ENCODE data around the gene TRIM22. TPM values are rescaled to one million over a fixed set of nuclear protein-coding genes. Genes with fewer than 3 reads are reported as not detected.
"Not testable (repeated sequence)": the region's sequence is repeated elsewhere in the genome, so short reads cannot be mapped to it uniquely, and the experiment has no call there.

Gene TRIM22
- total RNA-seq, 3 donors from 2014 or later (not counting 1 experiment from before 2014, with no cell fraction given) = 304 to 339 (median 334) TPM

- Histone ChIP-seq H3K27ac (ENCODE audit: low read length) (no peak overlapping the region), H3K36me3 (ENCODE audit: control insufficient read depth, insufficient read depth, low read length) (peaks cover 31% of the 10 kb centered on the region), H3K4me1 (ENCODE audit: control insufficient read depth, insufficient read depth, low read length) (no peaks in the 10 kb centered on the region), H3K4me3 (ENCODE audit: low read length) (no peak overlapping the region), H3K27me3 (ENCODE audit: control insufficient read depth, insufficient read depth, low read length) (no peaks in the 10 kb centered on the region), H3K9me3 (ENCODE audit: control insufficient read depth, insufficient read depth, low read length) (no peaks in the 10 kb centered on the region)
- Mint-ChIP-seq H3K4me3 (no peak overlapping the region), H3K27me3 (ENCODE audit: low read depth in 2 of 2) (no peaks in the 10 kb centered on the region), H3K36me3 (peaks cover 16% of the 10 kb centered on the region), H3K4me1 (peaks cover 8 to 25% of the 10 kb centered on the region in 2 donors), H3K27ac (peak overlapping the region in 1 of 2 donors; percentile 26), H3K9me3 (no peaks in the 10 kb centered on the region)
- intact Hi-C loops (cut with micrococcal nuclease) = no loop called here
- ATAC-seq (no peak), DNase-seq (no peak)
- WGBS (ENCODE audit: insufficient coverage) = 95% methylated on average over 4 of the region's 4 CpGs
- no peak for TF ChIP-seq CTCF (IDR thresholded peaks at IDR 0.05)
Observed at GRCh38 chr11:5674391-5674790, 15.2 kb upstream of the TRIM22 start.

GRCh38 chr11:5679811-5680210 lies 9.8 kb upstream of the TRIM22 start:
- peaks cover 22% of the 10 kb centered on the region for H3K36me3 Mint-ChIP-seq
- peaks cover 31 to 45% of the 10 kb centered on the region in 2 donors for H3K4me1 Mint-ChIP-seq
- no peak overlapping the region for H3K4me3 ChIP-seq (ENCODE audit: low read length)
- peaks cover 2% of the 10 kb centered on the region for H3K4me1 ChIP-seq (ENCODE audit: control insufficient read depth, insufficient read depth, low read length)
- peak overlapping the region; percentile 29 for H3K4me3 Mint-ChIP-seq
- H3K27ac Mint-ChIP-seq = peak overlapping the region in 1 of 2 donors; percentile 36
- H3K27me3 Mint-ChIP-seq (ENCODE audit: low read depth in 2 of 2) = no peaks in the 10 kb centered on the region
- intact Hi-C loops (cut with micrococcal nuclease) = loop anchor here (10.0 kb wide), 2 partner anchors 555 to 1075 kb away; partner anchors contain the start of genes CNGA4, FHIP1B and TRIM68
- 98% methylated on average over 7 of the region's 7 CpGs for WGBS (ENCODE audit: insufficient coverage)
- no peaks in the 10 kb centered on the region for H3K9me3 ChIP-seq (ENCODE audit: control insufficient read depth, insufficient read depth, low read length)
- no peak overlapping the region for H3K27ac ChIP-seq (ENCODE audit: low read length)
- H3K27me3 ChIP-seq (ENCODE audit: control insufficient read depth, insufficient read depth, low read length) = no peaks in the 10 kb centered on the region
- H3K36me3 ChIP-seq (ENCODE audit: control insufficient read depth, insufficient read depth, low read length) = peaks cover 27% of the 10 kb centered on the region
- ATAC-seq = no peak
- no peak for TF ChIP-seq CTCF (IDR thresholded peaks at IDR 0.05)
- H3K9me3 Mint-ChIP-seq = no peaks in the 10 kb centered on the region
- DNase-seq = no peak

- 88% methylated on average over 30 of the region's 33 CpGs for WGBS (ENCODE audit: insufficient coverage)
- H3K9me3 Mint-ChIP-seq, DNase-seq: not testable (repeated sequence)
Observed at GRCh38 chr11:5682890-5683441, 6.6 kb upstream of the TRIM22 start.

GRCh38 chr11:5683620-5684019 lies 6.0 kb upstream of the TRIM22 start:
- H3K4me3 Mint-ChIP-seq = peak overlapping the region; percentile 99
- Histone ChIP-seq H3K4me1 (ENCODE audit: control insufficient read depth, insufficient read depth, low read length) (peaks cover 11% of the 10 kb centered on the region), H3K36me3 (ENCODE audit: control insufficient read depth, insufficient read depth, low read length) (peaks cover 15% of the 10 kb centered on the region), H3K4me3 (ENCODE audit: low read length) (peak overlapping the region; percentile 68)
- ATAC-seq; H3K9me3 ChIP-seq (ENCODE audit: control insufficient read depth, insufficient read depth, low read length); H3K27me3 Mint-ChIP-seq (ENCODE audit: low read depth in 2 of 2); H3K27ac ChIP-seq (ENCODE audit: low read length); H3K27me3 ChIP-seq (ENCODE audit: control insufficient read depth, insufficient read depth, low read length); H3K9me3 Mint-ChIP-seq: not testable (repeated sequence)
- peak; percentile 25 to 45 for DNase-seq
- intact Hi-C loops (cut with micrococcal nuclease) = loop anchor here (1.0 to 10.0 kb wide), 4 partner anchors 17 to 1079 kb away; partner anchors contain the start of genes CNGA4, FHIP1B, OR52N2 and TRIM68
- 21% methylated on average over 6 of the region's 7 CpGs for WGBS (ENCODE audit: insufficient coverage)
- H3K27ac Mint-ChIP-seq = peak overlapping the region; percentile 98
- peaks cover 14% of the 10 kb centered on the region for H3K36me3 Mint-ChIP-seq
- peaks cover 36 to 56% of the 10 kb centered on the region in 2 donors for H3K4me1 Mint-ChIP-seq

More at GRCh38 chr11:5682890-5683441, 6.6 kb upstream of the TRIM22 start:
- Mint-ChIP-seq H3K36me3 (peaks cover 20% of the 10 kb centered on the region), H3K4me1 (peaks cover 37 to 55% of the 10 kb centered on the region in 2 donors), H3K27ac (peak overlapping the region; percentile 98)
- not testable (repeated sequence) for H3K27me3 Mint-ChIP-seq (ENCODE audit: low read depth in 2 of 2); H3K27ac ChIP-seq (ENCODE audit: low read length); H3K4me3 Mint-ChIP-seq; ATAC-seq; H3K27me3 ChIP-seq (ENCODE audit: control insufficient read depth, insufficient read depth, low read length); H3K4me1 ChIP-seq (ENCODE audit: control insufficient read depth, insufficient read depth, low read length); H3K9me3 ChIP-seq (ENCODE audit: control insufficient read depth, insufficient read depth, low read length); H3K4me3 ChIP-seq (ENCODE audit: low read length)
- intact Hi-C loops (cut with micrococcal nuclease) = loop anchor here (10.0 kb wide), 2 partner anchors 552 to 1078 kb away; partner anchors contain the start of genes CNGA4, FHIP1B and TRIM68
- peaks cover 22% of the 10 kb centered on the region for H3K36me3 ChIP-seq (ENCODE audit: control insufficient read depth, insufficient read depth, low read length)
